GM12872 (cell line): ENCODE measurements around the gene TBL3.

ENCODE experiments used
- TF ChIP-seq, protein P1 (sequence below): IDR thresholded peaks from 3 replicates; pipeline ENCODE4 v1.5.1; 2011; ENCODE audit warnings: low read depth, mild to moderate bottlenecking, low read length, moderate library complexity; ENCODE audit not compliant: insufficient read depth

TBL3 gene

DNA sequence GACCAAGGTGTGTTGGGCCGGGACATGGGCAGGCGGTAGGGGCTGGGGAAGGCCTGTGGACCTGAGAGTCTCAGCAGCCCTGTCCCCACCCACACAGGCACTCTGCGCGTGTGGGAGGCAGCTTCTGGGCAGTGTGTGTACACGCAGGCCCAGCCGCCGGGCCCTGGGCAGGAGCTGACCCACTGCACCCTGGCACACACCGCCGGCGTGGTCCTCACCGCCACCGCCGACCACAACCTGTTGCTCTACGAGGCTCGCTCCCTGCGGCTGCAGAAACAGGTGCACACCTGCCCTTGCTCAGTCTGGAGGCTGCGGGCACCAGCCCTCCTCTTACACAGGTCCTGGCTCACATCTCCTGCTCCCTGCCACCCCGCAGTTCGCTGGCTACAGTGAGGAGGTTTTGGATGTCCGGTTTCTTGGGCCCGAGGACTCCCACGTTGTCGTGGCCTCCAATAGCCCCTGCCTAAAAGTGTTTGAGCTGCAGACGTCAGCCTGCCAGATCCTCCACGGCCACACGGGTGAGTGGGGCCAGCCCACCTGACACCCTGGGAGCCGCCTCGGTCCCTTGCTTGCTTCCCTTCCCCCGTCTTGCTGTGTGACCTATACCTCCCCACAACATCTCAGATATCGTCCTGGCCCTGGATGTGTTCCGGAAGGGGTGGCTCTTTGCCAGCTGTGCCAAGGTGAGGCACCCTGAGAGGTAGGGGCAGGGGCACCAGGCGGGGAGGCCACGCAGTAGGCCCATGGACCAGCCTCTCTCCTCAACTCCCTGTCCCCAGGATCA lies 3.8 kb downstream of the TBL3 start:
- TF ChIP-seq, protein P1, sequence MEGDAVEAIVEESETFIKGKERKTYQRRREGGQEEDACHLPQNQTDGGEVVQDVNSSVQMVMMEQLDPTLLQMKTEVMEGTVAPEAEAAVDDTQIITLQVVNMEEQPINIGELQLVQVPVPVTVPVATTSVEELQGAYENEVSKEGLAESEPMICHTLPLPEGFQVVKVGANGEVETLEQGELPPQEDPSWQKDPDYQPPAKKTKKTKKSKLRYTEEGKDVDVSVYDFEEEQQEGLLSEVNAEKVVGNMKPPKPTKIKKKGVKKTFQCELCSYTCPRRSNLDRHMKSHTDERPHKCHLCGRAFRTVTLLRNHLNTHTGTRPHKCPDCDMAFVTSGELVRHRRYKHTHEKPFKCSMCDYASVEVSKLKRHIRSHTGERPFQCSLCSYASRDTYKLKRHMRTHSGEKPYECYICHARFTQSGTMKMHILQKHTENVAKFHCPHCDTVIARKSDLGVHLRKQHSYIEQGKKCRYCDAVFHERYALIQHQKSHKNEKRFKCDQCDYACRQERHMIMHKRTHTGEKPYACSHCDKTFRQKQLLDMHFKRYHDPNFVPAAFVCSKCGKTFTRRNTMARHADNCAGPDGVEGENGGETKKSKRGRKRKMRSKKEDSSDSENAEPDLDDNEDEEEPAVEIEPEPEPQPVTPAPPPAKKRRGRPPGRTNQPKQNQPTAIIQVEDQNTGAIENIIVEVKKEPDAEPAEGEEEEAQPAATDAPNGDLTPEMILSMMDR: no peak

DNA sequence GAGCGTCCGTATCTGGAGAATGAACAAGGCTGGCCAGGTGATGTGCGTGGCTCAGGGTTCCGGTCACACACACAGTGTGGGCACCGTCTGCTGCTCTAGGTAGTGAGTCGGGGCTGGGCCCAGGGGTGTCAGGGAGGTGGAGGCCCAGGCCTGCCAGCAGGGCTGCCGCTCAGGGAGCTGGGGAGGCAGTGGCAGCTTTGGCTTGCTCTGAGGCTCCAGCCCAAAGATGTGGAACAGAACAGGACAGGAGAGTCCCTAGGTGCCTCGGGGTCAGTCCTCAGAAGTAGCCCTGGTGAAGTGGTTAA lies 4.3 kb downstream of the TBL3 start:
- TF ChIP-seq, protein P1: no peak

DNA sequence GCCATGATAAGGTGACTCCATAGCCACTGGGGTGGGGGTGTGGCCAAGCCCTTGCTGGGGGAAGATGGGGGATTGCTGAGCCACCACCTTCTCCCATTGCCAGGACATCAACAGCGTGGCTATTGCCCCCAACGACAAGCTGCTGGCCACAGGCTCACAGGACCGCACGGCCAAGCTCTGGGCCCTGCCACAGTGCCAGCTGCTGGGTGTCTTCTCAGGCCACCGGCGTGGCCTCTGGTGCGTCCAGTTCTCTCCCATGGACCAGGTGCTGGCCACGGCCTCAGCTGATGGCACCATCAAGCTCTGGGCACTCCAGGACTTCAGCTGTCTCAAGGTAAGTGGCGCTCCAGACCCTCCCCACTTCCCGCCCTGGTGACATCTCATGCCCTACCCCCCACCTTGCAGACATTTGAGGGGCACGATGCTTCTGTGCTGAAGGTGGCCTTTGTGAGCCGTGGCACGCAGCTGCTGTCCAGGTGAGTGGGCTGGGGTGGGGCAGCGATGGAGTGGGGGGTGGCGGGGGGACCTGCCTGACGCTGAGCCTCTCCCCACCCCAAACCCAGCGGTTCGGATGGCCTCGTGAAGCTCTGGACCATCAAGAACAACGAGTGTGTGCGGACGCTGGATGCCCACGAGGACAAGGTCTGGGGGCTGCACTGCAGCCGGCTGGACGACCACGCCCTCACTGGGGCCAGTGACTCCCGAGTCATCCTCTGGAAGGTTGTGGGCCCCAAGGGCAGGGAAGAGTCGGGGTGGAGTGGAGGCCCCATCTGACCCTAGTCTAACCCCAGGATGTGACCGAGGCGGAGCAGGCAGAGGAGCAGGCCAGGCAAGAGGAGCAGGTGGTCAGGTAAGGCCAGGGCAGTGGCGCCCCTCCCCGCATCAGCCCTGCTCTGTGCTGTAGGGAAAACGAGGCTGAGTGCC lies 5.4 kb downstream of the TBL3 start:
- TF ChIP-seq, protein P1: no peak

DNA sequence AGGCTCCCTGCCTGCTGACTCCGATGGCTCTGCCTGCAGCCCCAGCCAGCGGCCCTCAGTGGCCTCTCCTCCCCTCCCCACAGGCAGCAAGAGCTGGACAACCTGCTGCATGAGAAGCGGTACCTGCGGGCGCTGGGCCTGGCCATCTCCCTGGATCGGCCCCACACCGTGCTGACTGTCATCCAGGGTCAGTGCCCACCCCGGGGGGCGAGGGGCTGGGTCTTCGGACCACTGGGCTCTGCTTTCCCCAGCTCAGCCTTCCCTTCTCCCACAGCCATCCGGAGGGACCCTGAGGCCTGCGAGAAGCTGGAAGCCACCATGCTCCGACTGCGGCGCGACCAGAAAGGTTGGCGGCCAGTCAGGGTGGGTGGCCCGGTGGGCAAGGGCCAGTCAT lies 6.0 kb downstream of the TBL3 start:
- TF ChIP-seq, protein P1: no peak

DNA sequence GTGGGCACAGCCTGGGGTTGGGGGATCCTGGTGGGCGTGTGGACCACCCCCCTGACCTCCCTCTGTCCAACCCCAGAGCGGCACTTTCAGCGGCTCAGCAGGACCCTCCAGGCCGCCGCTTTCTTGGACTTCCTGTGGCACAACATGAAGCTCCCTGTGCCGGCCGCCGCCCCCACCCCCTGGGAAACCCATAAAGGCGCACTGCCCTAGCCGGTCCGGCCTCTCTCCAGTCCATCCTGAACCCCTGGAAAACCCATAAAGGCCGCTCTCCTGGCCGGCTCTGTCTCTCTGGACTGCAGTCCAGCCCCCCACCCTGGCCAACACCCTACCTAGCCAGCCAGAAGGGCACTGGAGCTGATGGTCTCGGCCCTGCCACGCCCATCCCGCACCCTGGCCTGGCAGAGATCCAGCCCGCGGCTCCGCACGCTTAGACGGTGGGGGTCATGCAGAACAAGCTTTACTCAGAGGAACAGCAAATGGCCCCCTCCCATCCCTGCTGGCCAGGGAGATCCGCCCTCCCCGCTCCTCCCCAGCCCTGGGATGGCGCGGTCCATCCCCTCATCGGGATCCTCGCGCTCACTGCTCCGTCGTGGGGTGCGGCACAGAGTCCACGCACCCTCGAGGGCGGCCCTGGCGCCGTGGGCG lies 6.7 kb downstream of the TBL3 start:
- TF ChIP-seq, protein P1: no peak

DNA sequence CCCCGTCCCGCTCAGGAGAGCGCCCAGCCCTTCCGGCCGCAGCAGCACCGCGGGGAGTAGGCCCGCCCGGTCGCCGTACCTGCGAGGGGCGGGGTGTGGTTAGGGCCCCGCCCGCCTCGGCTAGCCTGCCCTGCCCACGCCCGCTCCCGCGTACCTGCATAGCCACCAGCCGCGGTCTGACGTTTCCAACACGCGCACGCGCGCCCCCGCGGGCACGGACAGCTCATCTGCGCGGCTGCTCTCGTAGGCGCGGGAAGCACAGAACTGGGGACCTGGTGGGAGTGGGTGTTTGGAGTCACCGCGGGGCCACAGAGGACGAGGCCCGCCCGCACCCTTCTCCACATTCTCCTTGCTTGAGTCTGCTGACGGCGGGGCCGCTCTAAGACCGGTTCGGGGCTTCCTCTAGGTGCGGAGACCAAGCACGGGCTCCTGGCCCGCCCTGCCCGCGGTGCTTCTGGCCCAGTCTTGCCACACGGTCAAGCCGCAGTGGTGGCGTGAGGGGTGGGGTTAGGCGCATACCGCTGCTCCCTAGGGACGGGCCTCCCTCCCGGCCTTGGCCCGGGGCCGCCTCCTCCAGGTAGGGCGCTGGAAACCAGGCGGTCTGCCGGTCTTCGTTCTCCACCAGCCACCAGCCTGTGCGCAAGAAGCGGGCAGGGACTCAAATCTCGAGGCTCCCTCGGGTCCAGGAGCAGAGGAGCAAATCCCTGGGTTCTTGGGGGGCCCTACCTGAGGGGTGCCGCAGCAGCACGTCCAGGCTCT lies 7.6 kb downstream of the TBL3 start:
- TF ChIP-seq, protein P1: no peak
